UCSD-AML1 (cell line): Measurements from ENCODE around the gene SLC4A2.

ENCODE experiments used
- DNase-seq: peaks from one replicate; lab custom pipeline; 2025; ENCODE audit not compliant: unreplicated experiment; lab: John Stamatoyannopoulos, UW

The SLC4A2 gene

GRCh38 chr7:151062399-151063211, 3.2 kb downstream of the SLC4A2 start:
- no peak for DNase-seq

DNA sequence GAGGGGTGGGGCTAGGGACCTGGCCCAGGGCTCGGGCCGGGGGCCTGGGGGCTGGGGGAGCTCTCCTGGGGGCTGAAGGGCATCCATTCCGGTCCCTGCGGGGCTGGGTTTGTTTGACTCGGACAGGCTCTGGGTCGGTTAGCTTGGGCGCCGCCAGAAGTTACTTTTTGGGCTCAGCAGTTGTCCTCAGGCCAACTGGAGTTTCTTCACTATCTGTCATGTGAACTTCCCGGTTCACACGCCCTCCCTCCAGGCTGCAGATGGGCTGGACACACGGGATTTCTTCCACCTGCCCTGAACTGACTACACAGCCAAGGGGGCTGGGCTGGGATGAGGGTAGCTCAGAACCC, 3.8 kb downstream of the SLC4A2 start:
- no peak for DNase-seq

DNA sequence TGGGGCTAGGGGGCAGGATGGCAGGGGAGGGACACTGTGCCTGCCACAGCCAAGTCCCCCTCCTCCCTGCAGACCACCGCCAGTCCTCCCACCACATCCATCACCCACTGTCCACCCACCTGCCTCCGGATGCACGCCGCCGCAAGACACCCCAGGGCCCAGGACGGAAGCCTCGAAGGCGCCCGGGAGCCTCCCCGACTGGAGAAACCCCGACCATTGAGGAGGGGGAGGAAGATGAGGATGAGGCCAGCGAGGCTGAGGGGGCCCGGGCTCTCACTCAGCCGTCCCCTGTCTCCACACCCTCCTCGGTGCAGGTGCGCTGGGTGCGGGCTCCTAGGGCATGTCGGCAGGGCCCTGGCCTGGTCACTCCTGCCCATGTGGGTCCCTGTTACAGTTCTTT, 5.1 kb downstream of the SLC4A2 start:
- no peak for DNase-seq

- DNase-seq = no peak
These were observed 5.6 kb downstream of the SLC4A2 start for GRCh38 chr7:151064993-151065392.

- DNase-seq = no peak
These were observed 6.1 kb downstream of the SLC4A2 start for GRCh38 chr7:151065516-151065915.

DNA sequence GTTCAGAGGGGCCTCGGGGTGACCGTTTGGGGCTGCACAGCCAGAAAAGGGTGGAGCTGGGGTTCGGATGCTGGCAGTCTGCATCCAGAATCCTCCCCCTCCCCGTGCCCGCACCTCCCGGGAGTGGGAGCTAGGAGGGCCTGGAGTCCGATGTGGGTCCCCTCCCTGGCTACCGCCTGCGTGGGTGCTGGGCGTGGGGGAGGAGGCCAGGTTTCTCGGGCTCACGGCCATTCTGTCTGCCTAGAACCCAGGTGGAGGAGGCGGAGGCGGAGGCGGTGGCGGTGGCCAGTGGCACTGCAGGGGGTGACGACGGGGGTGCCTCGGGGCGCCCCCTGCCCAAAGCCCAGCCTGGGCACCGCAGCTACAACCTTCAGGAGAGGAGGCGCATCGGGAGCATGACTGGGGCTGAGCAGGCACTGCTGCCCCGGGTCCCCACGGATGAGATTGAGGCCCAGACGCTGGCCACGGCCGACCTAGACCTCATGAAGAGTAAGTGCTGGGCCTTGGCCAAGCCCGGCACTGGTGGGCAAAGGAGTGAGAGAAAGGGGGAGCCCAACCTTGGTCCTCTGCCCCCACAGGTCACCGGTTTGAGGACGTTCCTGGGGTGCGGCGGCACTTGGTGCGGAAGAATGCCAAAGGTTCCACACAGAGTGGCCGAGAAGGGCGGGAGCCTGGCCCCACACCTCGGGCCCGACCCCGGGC, 7.0 kb downstream of the SLC4A2 start:
- no peak for DNase-seq

GRCh38 chr7:151068069-151068773, 8.8 kb downstream of the SLC4A2 start:
- DNase-seq = no peak

DNA sequence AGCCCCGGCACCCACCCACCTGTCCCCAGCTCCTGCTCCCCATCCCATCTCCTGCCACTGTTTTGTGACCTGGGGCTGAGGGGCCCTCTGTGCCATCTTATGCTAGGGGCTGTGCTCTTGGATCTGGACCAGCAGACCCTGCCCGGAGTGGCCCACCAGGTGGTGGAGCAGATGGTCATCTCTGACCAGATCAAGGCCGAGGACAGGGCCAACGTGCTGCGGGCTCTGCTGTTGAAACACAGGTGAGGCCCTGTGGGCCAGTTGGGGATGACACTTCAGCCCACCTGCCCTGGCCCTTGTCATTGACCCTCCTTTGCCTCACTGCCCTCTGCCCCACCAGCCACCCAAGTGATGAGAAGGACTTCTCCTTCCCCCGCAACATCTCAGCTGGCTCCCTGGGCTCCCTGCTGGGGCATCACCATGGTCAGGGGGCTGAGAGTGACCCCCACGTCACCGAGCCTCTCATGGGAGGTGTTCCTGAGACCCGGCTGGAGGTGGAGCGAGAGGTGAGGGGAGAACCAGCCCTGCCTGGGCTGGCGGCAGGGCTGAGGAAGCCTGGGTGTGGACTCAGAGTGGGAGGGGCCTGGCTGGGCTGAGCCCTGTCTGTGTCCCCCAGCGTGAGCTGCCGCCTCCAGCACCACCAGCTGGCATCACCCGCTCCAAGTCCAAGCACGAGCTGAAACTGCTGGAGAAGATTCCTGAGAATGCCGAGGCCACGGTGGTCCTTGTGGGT, 10.6 kb downstream of the SLC4A2 start:
- no peak for DNase-seq

GRCh38 chr7:151070574-151070960, 11.2 kb downstream of the SLC4A2 start:
- no peak for DNase-seq

DNA sequence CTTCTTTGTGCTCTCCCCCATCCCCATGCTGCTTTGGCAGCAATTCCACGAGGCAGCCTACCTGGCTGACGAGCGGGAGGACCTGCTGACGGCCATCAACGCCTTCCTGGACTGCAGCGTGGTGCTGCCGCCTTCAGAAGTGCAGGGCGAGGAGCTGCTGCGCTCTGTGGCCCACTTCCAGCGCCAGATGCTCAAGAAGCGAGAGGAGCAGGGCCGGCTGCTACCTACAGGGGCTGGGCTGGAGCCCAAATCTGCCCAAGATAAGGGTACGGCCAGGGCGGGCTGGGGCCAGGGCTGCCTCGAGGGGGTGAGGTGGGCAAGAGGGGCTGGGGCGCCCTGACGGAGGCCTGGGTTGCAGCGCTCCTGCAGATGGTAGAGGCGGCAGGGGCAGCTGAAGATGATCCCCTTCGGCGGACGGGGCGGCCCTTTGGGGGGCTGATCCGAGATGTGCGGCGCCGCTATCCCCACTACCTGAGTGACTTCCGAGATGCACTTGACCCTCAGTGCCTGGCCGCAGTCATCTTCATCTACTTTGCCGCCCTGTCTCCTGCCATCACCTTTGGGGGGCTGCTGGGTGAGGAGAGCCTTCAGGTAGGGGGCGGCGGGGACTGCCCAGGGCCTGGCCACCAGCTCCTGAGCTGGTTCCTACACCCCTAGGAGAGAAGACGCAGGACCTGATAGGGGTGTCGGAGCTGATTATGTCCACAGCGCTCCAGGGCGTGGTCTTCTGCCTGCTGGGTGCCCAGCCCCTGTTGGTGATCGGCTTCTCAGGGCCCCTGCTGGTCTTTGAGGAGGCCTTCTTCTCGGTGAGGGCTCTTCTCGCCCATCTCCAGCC, 11.9 kb downstream of the SLC4A2 start:
- no peak for DNase-seq

DNA sequence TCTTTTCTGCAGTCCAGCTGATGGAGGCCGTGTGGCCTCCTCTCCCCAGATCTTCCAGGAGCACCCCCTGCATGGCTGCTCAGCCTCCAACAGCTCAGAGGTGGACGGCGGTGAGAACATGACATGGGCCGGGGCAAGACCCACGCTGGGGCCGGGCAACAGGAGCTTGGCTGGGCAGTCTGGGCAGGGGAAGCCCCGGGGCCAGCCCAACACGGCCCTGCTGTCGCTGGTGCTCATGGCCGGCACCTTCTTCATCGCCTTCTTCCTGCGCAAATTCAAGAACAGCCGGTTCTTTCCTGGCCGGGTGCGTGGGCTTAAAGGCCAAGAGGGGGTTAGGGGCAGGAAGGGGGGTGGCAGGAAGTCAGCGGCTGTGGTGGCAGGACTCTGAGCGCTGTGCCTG, 14.6 kb downstream of the SLC4A2 start:
- DNase-seq = no peak

DNA sequence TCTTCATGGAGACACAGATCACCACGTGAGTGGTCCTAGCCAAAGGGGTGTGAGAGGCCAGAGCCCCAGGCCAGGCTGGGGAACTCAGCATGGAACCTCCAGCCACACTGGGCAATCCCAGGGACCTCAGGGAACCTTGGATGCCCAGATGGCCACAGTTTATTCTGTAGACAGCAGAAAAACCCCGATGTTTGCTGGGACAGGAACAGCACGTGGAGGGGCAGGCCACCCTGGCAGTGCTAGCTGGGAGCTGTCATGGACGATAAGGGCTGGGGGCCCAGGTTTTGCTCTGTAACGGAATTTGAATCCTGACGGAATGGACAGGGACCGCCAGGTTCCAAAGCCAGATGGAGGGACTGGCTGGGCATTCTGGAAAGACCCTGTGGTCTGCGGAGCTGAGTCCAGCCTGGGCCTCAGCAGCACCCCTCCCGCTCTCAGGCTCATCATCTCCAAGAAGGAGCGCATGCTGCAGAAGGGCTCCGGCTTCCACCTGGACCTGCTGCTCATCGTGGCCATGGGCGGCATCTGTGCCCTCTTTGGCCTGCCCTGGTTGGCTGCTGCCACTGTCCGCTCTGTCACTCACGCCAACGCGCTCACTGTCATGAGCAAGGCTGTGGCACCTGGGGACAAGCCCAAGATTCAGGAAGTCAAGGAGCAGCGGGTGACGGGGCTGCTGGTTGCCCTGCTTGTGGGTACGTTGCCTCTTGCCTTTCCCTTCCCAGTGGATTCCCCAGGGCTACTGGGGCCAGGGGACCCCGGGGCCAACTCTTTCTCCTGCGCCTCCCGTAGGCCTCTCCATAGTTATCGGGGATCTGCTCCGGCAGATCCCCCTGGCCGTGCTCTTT, 15.7 kb downstream of the SLC4A2 start:
- no peak for DNase-seq

DNA sequence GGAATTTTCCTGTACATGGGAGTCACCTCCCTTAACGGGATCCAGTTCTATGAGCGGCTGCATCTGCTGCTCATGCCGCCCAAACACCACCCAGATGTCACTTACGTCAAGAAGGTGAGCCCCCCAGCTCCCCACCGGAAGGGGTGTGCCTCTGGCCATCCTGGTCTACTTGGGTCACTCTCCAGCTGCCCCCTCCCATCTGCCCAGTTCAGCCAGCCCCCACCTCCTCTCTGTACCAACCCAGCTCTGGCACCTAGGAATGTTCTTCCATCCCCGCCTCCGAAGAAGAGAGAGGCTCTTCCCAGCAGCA, 16.2 kb downstream of the SLC4A2 start:
- DNase-seq = no peak

GRCh38 chr7:151075978-151076426, 16.6 kb downstream of the SLC4A2 start:
- DNase-seq = no peak

DNA sequence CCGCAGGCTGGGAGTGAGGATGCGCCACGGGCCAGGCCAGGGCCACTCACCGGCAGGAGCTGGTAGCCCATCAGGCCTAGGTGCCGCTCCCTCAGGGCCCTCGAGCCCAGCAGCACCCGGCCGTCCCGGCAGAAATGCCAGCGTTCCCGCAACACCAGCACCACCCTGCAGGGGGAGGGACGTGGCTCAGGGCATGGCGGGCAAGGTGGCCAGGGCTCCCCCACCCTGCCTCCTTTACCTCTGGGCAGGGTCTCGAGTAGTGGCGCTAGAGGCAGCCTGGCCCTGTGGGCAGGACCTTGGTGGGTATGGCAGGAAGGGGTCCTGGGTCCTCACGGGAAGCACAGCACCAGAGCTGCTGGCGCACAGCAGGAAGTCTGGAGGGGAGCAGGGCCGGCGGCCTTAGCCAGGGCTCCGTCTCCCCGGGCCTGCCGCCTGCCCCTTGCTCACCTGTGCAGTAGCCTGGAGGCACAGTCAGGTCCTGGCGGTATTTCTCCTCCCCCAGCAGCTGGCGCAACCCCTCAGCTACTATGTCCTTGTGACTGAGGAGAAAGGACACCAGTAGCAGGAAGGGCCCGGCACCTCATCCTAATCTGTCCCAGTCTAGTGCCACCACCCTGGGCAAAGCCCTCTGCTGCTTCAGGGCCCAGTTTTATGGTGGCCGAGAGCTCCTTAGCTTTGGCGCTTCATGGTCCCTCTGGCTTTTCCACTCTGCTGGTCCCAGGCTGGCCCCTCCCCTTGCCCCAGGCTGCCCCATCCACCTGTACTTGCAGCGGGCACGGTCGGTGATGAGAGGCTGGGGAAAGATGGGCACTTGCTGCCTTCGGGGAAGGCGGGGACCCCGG, 17.7 kb downstream of the SLC4A2 start:
- peak; percentile 10 for DNase-seq

- DNase-seq = no peak
These were observed 18.4 kb downstream of the SLC4A2 start for GRCh38 chr7:151077705-151078232.

GRCh38 chr7:151078233-151079040, 19.0 kb downstream of the SLC4A2 start:
- DNase-seq = no peak
